ENCODE data around the gene GDPD2. TPM values are rescaled to one million over a fixed set of nuclear protein-coding genes. Genes with fewer than 3 reads are reported as not detected.
"Not testable (repeated sequence)": the region's sequence is repeated elsewhere in the genome, so short reads cannot be mapped to it uniquely, and the experiment has no call there.

GDPD2 gene, protein sequence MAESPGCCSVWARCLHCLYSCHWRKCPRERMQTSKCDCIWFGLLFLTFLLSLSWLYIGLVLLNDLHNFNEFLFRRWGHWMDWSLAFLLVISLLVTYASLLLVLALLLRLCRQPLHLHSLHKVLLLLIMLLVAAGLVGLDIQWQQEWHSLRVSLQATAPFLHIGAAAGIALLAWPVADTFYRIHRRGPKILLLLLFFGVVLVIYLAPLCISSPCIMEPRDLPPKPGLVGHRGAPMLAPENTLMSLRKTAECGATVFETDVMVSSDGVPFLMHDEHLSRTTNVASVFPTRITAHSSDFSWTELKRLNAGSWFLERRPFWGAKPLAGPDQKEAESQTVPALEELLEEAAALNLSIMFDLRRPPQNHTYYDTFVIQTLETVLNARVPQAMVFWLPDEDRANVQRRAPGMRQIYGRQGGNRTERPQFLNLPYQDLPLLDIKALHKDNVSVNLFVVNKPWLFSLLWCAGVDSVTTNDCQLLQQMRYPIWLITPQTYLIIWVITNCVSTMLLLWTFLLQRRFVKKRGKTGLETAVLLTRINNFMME
- total RNA-seq = not detected

DNA sequence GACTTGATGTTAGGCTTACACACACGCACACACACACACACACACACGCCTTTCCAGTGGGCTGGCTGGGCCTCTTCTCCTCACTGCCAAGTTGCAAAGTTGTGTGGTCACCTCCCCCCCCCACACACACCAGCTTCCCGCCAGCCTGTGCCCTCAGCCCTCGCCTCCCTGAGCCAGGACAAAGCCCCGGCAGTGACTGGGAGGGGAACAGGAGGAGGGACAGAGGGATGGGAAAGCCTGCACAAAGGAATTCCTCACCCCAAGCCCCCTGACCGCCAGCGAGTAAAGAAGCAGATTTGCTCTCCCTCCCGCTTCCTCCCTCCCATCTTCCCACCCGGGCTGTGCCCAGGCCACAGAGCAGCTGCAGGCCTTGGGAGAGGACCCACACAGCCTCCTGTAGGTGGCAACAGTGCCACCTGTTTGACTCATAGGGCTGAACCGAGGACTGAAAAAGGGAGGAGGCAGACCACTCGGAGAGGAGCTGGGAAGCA is at the start of gene GDPD2:
Gene GDPD2, plus strand, starts transcription at position 464 of the 491 bp plus-strand sequence. CDS start 1,671 bp downstream, outside the sequence.
- H3K4me3 ChIP-seq (ENCODE audit: low read length) = no peak within 1 kb of the TSS
- H3K9me3 ChIP-seq (ENCODE audit: low read depth, low read length) = no peaks in the 10 kb centered on the region
- no peaks in the 10 kb centered on the region for H3K27me3 ChIP-seq (ENCODE audit: insufficient read depth, low read length)
- H3K4me1 ChIP-seq (ENCODE audit: insufficient read depth, low read length) = no peaks in the 10 kb centered on the region

DNA sequence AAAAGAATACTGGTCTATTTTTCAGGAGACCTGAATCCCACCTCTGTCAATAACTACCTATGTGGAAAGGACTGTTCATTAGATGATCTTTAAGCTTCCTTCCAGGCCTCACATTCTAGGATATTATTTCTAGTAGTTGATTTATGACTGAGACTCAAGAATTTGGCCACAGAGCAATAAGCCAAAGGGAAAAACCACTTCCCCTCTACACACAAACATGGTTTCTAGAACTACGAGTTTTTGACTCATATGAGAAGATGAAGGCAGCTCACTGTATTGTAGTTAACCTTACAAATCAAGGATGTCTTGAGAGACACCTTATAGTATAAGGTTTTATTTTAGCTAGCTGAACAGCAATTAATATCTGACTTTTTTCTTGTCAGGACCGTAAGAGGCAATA is 36.9 kb upstream of the GDPD2 start:
- H3K4me1 ChIP-seq (ENCODE audit: insufficient read depth, low read length) = no peaks in the 10 kb centered on the region
- no peaks in the 10 kb centered on the region for H3K27me3 ChIP-seq (ENCODE audit: insufficient read depth, low read length)
- no peak overlapping the region for H3K4me3 ChIP-seq (ENCODE audit: low read length)
- H3K9me3 ChIP-seq (ENCODE audit: low read depth, low read length) = no peaks in the 10 kb centered on the region

DNA sequence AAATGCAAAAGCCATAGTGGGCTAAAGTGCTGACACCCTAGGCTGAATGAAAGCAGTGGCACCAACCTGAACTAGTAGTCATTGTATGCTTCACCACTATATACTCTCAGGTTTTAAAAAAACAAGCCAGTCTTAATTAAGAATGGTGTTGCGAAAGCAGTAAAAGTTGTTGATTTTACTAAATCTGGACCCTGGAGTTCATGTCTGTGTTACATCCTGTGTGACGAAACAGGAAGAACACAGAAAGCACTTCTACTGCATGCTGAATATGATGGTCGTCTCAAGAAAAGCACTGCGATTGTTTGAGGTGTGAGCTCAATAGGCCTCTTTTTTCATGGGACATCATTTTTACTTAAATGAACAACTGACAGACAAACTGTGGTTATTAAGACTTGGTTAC is 24.2 kb upstream of the GDPD2 start:
- Histone ChIP-seq H3K4me1 (ENCODE audit: insufficient read depth, low read length) (peaks cover 6% of the 10 kb centered on the region), H3K27me3 (ENCODE audit: insufficient read depth, low read length) (no peaks in the 10 kb centered on the region), H3K4me3 (ENCODE audit: low read length) (no peak overlapping the region), H3K9me3 (ENCODE audit: low read depth, low read length) (no peaks in the 10 kb centered on the region)

DNA sequence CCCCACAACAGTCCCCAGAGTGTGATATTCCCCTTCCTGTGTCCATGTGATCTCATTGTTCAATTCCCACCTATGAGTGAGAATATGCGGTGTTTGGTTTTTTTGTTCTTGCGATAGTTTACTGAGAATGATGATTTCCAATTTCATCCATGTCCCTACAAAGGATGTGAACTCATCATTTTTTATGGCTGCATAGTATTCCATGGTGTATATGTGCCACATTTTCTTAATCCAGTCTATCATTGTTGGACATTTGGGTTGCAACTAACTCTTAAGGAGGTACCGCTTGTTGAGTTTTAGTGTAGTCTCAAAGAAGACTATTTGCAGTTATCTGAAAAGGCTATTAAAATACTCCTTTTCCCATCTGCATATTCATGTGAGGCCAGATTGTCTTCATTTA is 22.9 kb upstream of the GDPD2 start:
- not testable (repeated sequence) for H3K9me3 ChIP-seq (ENCODE audit: low read depth, low read length); H3K27me3 ChIP-seq (ENCODE audit: insufficient read depth, low read length); H3K4me3 ChIP-seq (ENCODE audit: low read length); H3K4me1 ChIP-seq (ENCODE audit: insufficient read depth, low read length)

DNA sequence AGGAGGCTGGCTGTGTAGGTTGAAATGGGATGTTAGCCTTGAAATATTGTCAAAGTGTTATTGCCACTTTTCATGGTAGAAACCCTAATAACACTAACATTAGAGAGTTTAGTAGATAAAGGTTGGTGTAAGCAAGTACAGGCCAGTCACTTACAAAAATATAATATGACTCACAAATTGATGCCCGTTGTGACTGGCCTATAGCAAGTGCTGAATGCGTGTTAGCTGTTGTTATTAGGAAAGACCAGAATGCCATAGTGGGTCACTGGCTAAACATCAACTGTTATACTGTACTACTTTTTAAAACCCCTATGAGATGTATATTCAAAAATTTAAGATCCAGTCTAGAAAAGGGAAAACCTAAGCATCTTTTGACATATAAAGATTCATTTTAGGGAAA is 20.4 kb upstream of the GDPD2 start:
- Histone ChIP-seq H3K4me1 (ENCODE audit: insufficient read depth, low read length) (peaks cover 6% of the 10 kb centered on the region), H3K9me3 (ENCODE audit: low read depth, low read length) (no peaks in the 10 kb centered on the region)

DNA sequence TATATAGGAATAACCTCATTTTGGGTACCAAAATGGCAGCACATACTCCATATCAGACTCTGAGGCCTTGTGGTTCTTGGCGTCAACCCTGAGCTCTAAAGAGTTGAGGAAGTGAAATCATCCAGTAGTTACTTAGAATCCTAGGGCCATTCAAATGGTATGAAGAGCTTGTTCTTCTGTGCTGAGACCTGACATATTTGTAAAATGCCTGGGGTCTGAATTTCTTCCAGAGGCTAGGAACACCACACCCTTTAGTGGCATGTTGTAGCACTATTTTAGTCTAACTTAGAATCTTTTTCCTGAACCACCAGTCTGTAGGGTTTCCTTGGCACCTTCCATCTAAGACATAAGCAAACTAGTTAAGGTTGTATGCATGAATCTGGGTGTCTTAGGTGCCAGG is 18.1 kb upstream of the GDPD2 start:
- Histone ChIP-seq H3K4me1 (ENCODE audit: insufficient read depth, low read length) (no peaks in the 10 kb centered on the region), H3K27me3 (ENCODE audit: insufficient read depth, low read length) (no peaks in the 10 kb centered on the region), H3K9me3 (ENCODE audit: low read depth, low read length) (no peaks in the 10 kb centered on the region), H3K4me3 (ENCODE audit: low read length) (no peak overlapping the region)

More for the DNA sequence above, 20.4 kb upstream of the GDPD2 start:
- no peaks in the 10 kb centered on the region for H3K27me3 ChIP-seq (ENCODE audit: insufficient read depth, low read length)
- no peak overlapping the region for H3K4me3 ChIP-seq (ENCODE audit: low read length)

DNA sequence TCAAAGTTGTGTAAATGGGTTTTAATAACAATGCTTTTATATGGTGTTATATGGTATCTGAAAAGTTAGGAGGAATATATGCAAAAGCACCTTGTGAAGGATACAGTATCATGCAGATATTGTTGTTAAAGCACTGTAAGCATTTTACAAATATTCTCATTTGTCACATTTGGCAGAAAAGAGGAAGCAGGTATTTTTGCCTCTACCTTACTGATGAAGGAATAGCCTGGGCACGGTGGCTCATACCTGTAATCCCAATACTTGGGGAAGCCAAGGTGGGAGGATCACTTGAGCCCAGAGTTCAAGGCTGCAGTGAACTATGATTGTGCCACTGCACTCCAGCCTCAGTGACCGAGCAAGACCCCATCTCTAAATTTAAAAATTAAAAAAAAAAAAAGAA is 12.2 kb upstream of the GDPD2 start:
- H3K27me3 ChIP-seq (ENCODE audit: insufficient read depth, low read length) = no peaks in the 10 kb centered on the region
- H3K9me3 ChIP-seq (ENCODE audit: low read depth, low read length) = no peaks in the 10 kb centered on the region
- H3K4me1 ChIP-seq (ENCODE audit: insufficient read depth, low read length) = no peaks in the 10 kb centered on the region
- no peak overlapping the region for H3K4me3 ChIP-seq (ENCODE audit: low read length)

DNA sequence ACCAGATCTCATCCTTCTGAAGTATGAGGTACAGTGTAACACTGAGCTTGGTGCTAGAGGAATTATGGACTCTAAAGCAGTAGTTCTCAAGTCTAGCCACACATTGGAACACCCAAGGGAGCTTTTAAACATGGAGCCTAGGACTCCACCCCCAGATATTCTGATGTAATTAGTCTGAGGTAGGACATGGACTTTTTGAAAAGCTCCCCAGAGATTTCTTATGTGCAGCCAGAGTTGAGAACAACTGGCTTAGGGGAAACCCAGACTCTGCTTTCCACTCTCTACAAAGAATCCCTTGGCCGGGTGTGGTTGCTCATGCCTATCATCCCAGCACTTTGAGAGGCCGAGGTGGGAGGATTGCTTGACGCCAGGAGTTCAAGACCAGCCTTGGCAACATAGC is 11.6 kb upstream of the GDPD2 start:
- no peaks in the 10 kb centered on the region for H3K4me1 ChIP-seq (ENCODE audit: insufficient read depth, low read length)
- no peak overlapping the region for H3K4me3 ChIP-seq (ENCODE audit: low read length)
- no peaks in the 10 kb centered on the region for H3K27me3 ChIP-seq (ENCODE audit: insufficient read depth, low read length)
- no peaks in the 10 kb centered on the region for H3K9me3 ChIP-seq (ENCODE audit: low read depth, low read length)

DNA sequence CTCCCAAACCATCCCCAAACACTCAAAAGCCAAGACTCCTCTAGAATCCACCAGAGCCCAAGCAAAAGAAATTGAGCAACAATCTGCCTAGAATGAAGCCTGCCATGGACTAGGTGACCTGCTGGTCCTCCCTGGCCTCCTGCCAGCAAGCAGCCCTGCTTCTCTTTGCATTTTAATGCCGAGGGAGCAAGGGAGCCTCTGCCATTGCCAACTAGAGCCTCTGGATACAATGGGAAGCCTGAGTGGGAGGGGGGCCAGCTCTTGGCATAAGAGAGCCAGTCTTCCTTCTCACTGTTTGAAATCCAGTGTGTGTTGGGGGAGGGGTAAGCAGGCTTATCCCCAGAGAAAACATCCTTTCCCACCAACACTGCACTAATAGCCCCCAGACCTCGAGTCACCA is 1.5 kb upstream of the GDPD2 start:
- H3K9me3 ChIP-seq (ENCODE audit: low read depth, low read length) = no peaks in the 10 kb centered on the region
- no peak overlapping the region for H3K4me3 ChIP-seq (ENCODE audit: low read length)
- no peaks in the 10 kb centered on the region for H3K4me1 ChIP-seq (ENCODE audit: insufficient read depth, low read length)
- no peaks in the 10 kb centered on the region for H3K27me3 ChIP-seq (ENCODE audit: insufficient read depth, low read length)

DNA sequence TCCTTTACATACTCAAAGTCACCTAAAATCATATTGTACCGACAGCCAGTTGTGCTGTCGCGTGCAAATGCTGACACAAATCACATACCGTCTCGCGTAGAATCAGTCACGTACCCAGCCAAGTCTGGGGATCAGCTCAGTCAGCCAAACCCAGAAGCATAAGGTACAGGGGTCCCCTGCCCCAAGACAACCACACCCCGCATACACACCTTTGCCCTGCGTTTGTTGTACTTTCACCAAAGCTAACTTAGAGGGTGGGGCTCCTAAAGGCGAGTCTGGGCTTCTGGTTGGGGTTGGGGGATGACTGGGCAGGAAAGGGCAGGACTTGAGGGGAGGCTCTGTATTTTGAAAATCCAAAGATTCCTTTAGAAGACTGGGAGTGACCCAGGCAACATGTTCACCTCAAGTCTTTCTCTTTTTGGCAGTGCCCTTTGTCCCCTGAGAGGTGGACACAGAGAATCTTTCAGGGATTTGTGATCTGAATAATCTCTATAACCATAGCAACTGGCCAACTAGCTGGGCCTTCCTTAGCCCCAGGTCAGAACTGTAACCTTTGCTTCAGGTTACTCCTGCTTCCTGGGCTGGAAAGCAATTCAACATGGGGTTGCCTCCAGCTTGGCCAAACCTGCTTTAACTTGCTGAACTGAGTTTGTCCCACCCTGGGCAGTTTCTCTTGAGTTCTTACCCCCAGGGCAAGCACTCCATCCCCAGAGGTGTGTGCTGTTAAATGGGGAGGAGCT is 992 bp downstream of the GDPD2 start:
- Histone ChIP-seq H3K4me3 (ENCODE audit: low read length) (no peak overlapping the region), H3K4me1 (ENCODE audit: insufficient read depth, low read length) (no peaks in the 10 kb centered on the region), H3K9me3 (ENCODE audit: low read depth, low read length) (no peaks in the 10 kb centered on the region), H3K27me3 (ENCODE audit: insufficient read depth, low read length) (no peaks in the 10 kb centered on the region)

DNA sequence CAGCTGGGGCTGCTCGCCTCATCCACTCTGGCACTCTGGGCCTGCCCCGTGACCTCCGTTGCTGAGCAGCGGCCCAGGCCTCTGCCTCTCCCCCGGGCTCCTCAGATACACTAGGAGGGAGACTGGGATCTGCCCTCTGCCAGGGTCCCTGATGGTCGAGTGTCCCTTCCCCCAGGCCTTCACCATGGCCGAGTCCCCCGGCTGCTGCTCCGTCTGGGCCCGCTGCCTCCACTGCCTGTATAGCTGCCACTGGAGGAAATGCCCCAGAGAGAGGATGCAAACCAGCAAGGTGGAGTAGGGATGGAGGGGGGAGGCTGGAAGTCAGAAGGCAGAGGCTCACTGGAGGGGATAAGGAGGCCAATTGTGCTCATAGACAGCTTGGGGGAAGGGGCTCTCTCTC is 1.7 kb downstream of the GDPD2 start:
- Histone ChIP-seq H3K4me1 (ENCODE audit: insufficient read depth, low read length) (no peaks in the 10 kb centered on the region), H3K9me3 (ENCODE audit: low read depth, low read length) (no peaks in the 10 kb centered on the region), H3K27me3 (ENCODE audit: insufficient read depth, low read length) (no peaks in the 10 kb centered on the region), H3K4me3 (ENCODE audit: low read length) (no peak overlapping the region)

DNA sequence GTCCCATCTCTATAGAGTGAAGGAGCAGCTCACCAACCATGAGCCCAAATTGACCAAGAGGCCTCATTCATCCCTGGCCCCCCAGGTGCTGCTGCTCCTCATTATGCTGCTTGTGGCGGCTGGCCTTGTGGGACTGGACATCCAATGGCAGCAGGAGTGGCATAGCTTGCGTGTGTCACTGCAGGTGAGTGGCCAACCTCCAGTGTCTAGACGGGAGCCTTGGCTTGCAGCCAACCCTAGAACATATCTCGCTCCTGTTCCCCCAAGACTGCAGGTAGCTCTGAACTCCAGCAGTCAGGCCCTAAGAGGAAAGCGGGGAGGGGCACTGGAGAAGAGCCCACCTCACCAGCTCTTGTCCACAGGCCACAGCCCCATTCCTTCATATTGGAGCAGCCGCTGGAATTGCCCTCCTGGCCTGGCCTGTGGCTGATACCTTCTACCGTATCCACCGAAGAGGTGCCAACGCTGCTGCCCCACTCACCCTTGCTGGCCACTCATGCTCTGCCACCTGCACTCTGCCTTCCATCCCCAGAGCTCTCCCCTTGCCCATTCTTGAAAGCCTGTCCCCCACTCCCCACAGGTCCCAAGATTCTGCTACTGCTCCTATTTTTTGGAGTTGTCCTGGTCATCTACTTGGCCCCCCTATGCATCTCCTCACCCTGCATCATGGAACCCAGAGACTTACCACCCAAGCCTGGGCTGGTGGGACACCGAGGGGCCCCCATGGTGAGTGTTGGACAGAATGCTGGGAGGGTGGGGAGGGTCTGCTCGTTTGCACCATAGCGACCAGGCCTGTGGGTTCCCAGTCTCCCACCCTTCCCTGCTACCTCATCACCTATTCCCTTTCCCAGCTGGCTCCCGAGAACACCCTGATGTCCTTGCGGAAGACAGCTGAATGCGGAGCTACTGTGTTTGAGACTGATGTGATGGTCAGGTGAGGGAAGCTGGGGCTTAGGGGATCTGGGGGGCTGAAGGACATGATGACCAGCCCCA is 3.5 kb downstream of the GDPD2 start:
- Histone ChIP-seq H3K4me1 (ENCODE audit: insufficient read depth, low read length) (no peaks in the 10 kb centered on the region), H3K27me3 (ENCODE audit: insufficient read depth, low read length) (no peaks in the 10 kb centered on the region), H3K4me3 (ENCODE audit: low read length) (no peak overlapping the region), H3K9me3 (ENCODE audit: low read depth, low read length) (no peaks in the 10 kb centered on the region)

DNA sequence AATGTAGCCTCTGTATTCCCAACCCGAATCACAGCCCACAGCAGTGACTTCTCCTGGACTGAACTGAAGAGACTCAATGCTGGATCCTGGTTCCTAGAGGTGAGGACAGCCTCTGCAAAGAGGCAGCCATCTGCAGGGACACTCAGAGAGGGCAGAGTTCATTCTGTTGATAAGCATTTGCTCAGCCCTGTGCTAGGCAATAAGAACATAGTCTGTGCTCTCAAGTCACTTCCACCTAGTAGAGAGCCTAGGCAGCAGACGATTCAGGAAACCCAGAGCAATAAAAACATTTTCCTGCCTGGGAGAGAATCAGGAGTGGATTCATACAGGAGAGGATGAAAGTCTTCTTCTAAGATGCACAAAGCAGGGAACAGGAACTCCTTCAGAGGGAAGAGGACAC is 4.3 kb downstream of the GDPD2 start:
- no peaks in the 10 kb centered on the region for H3K4me1 ChIP-seq (ENCODE audit: insufficient read depth, low read length)
- H3K27me3 ChIP-seq (ENCODE audit: insufficient read depth, low read length) = no peaks in the 10 kb centered on the region
- H3K9me3 ChIP-seq (ENCODE audit: low read depth, low read length) = no peaks in the 10 kb centered on the region
- H3K4me3 ChIP-seq (ENCODE audit: low read length) = no peak overlapping the region

DNA sequence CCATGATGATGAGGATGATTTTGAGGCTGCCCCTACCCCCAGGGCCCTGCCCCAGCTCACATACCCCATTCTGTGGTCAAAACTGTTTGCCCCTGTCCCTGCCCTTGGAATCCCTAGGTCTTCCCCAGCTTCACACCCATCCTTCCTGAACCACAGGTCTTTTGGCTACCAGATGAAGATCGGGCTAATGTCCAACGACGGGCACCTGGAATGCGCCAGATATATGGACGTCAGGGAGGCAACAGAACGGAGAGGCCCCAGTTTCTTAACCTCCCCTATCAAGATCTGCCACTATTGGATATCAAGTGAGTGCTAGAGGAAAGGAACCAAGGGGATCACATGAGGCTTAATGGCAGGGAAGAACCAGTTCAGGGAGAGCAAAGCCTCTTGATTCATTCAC is 6.6 kb downstream of the GDPD2 start:
- H3K9me3 ChIP-seq (ENCODE audit: low read depth, low read length) = no peaks in the 10 kb centered on the region
- H3K4me1 ChIP-seq (ENCODE audit: insufficient read depth, low read length) = peaks cover 8% of the 10 kb centered on the region
- H3K27me3 ChIP-seq (ENCODE audit: insufficient read depth, low read length) = no peaks in the 10 kb centered on the region
- no peak overlapping the region for H3K4me3 ChIP-seq (ENCODE audit: low read length)

Measured in mononuclear cell (primary cell).